T follicular helper cell (primary cell): ENCODE data around the gene FRMD4A.
"Not testable (repeated sequence)": the region's sequence is repeated elsewhere in the genome, so short reads cannot be mapped to it uniquely, and the experiment has no call there.

Experiments
- DNase-seq: peaks from one replicate; pipeline ENCODE4 v3.0.0-alpha.2; 2020; ENCODE audit warnings: low read depth

The FRMD4A gene

GRCh38 chr10:13882119-13882711 lies 448.5 kb downstream of the FRMD4A start:
- no peak for DNase-seq

DNA sequence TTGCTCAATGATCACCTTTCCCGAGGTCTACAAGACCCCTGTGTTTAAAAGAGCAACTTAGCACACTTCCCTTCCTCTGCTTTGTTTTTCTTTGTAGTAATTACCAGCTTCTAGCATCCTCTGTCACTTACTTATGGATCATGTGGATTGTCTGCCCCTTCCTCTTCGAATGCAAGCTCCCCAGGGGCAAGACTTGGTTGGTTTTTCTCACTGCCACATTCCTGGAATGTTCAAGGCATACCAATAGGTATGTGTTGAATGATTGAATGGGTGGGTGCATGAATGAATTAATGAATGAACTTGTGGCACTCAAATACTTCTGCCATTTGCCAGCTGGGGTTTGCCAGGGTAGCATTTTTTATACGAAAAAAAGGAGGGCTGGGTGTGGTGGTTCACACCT lies 450.0 kb downstream of the FRMD4A start:
- no peak for DNase-seq

DNA sequence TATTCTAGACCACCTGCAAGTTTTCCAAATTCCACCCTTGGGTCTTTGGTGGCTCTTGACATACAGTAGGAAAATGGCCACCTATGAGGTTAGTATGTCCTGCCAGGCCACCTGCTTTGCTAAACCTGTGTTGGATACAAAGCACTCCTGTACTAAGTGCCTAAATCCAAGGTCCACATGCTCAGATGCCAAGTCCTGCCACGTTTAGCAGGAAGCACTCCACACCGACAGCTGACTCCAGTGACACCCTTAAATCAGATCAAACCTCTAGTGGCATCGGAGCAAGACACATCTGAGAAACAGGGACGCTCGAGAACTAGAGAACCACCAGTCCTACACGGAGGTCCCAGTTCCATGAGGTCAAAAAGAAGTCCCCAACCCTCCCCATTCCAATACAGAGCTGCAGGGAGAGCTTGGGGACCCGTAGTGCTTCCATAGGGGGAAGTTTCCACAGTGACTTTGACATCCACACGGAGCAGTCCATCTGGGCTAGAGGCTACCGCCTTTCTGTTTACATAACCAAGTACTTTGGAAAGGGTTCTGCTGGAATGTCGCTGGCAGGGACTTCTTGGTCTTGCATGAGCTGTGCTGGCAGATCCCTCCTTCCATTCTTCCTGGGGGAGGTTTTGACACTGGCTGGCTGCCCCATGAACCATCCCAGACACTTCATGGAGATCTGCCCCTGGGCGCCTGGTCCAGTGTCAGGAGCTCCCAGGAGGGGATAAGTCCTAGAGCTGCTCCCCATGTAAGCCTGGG lies 453.4 kb downstream of the FRMD4A start:
- no peak for DNase-seq

GRCh38 chr10:13873196-13873595 lies 457.5 kb downstream of the FRMD4A start:
- no peak for DNase-seq

DNA sequence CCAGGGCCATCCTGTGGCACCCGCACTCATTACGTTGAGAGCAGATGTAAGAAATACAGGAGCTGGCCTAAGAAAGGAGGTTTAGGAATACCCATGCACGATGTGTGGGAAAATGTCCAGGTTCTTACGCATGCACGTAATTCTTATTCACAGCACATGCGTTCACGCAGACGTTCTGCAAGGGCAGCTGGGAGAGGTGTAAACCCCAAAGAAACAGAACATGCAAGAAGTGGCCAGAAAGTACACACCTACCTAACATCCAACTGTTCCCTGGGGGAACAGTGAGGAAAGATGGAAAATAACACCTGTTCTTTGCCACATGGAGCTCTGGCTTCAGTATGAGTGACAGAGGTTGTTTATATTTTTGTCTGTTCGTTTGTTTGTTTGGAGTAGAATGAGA lies 458.3 kb downstream of the FRMD4A start:
- no peak for DNase-seq

- no peak for DNase-seq
These were observed 458.9 kb downstream of the FRMD4A start for GRCh38 chr10:13871776-13872175.

DNA sequence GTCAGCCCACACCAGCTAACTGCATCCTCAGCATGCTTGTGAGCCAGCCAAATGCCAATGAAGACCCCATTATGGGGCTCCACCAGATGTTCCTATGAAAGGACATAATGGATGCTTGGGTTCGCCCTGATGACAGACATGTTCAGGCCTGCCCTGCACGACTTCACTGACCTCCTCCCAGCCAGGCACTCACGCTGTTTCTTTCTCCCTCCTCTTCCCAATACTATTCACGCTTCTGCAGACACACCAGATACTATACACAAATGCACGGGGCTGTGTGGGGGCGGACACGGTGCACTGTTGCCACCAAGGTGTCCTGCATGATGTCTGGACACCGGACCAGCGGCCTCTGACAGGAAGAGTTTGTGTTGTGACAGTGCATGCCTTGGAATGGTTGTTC lies 459.7 kb downstream of the FRMD4A start:
- DNase-seq, result no peak

GRCh38 chr10:13869295-13869664 lies 461.4 kb downstream of the FRMD4A start:
- no peak for DNase-seq

- DNase-seq, result no peak
These were observed 462.0 kb downstream of the FRMD4A start for GRCh38 chr10:13868528-13869294.

GRCh38 chr10:13867822-13868221 lies 462.9 kb downstream of the FRMD4A start:
- no peak for DNase-seq

DNA sequence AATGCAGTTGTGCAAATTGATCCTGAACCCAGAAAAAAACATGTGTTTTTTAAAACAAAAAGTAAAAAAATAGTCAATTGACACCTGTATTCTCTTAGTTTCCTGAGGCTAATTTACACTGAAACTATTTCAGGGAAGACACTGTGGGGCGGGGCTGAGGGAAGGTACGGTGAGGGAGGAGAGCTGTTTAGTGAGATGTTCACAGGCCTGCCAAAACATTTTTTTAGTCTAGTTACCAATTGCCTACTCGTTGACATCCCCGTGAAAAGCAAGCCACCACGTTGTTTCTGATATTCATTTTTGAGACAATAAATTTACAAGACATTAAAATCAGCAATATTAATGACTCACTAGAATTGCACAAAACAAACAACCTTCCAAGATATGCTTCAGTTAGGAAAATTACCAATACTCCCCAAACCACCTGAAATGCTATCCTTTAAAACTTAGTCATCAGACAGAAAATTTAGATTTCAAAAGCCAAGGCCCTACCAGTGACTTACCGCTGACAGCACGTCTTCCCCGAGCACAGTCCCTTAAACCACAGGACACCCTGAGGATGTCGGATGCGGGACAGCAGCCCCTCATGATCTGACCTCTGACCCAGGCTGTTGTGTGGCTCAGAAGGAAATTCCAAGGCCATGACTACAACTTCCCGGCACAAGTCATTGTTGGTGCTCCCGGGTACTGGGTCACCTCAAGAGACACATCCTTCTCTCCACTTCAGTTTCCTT lies 464.8 kb downstream of the FRMD4A start:
- no peak for DNase-seq

DNA sequence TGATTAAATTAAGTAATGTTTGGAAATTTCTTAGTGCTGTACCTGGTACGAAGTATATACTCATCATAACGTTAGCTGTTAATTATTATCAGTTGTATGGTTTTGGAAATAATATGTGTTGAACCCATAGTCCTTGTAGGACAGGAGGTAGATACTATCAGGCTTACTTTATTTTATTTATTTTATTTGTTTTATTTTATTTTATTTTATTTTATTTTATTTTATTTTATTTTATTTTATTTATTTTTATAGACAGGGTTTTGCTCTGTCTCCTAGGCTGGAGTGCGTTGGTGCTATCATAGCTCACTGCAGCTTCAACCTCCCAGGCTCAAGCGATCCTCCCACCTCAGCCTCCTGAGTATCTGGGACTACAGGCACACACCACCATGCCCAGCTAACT lies 465.5 kb downstream of the FRMD4A start:
- not testable (repeated sequence) for DNase-seq

DNA sequence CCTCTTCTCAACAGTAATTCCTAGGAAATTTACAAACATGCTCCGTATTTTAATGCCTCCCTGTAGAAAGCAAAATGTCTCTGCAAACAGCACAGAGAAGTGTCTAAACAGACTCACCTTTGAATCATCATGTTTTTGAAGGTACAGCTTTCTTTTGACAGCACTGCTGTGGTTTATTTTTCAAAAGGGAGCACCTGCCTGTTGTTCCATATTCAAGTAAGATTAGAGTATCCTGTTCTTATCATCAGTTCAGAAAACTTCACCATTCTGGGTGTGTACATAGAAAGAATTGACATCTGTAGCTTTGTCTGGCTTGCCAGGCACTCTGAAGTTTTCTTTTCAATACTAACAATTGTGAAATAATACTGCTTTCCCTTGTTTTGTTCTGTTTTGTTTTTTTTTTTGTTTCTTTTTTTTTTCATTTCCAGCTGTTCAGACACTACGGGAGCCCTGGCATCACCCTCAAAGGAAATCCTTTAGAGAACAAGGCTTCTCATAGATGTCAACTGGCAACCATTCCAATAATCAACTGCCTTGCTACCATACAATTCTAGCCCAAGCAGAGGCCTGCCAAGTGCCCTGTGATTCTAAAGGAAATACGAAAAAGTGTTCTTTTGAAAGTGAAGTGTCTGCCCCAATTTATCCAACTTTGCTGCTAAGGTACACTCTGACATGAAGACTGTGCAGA lies 468.0 kb downstream of the FRMD4A start:
- no peak for DNase-seq

- DNase-seq, result no peak
These were observed 469.8 kb downstream of the FRMD4A start for GRCh38 chr10:13860886-13861285.

DNA sequence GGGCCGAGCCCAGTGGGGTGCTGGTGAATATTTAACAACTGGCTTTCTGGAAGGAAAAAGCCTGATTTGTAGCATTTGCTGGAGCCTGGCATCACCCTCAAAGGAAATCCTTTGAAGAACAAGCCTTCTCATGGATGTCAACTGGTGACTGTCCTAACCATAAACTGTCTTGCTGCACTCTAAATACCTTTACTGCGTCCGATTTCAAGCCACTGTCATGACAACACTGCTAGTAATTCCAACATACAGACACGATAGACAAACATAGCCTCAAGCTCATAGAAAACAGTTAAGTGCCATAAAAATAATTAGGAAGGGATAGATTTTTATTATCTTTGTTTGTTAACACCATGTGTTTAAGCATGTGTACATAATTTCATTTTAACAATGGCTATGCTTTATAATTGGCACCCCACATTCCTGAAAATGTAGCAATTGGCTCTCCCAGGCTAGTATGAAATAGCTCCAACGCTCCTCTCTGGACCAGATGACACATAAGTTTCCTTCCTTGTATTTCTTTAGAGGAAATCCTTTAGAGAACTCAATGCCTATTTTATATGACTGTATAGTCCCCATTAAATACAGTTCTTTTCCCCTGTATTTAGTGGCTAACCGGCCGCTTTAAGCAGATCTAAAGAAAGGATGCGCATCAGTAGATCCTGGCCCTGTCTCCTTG lies 470.6 kb downstream of the FRMD4A start:
- no peak for DNase-seq

DNA sequence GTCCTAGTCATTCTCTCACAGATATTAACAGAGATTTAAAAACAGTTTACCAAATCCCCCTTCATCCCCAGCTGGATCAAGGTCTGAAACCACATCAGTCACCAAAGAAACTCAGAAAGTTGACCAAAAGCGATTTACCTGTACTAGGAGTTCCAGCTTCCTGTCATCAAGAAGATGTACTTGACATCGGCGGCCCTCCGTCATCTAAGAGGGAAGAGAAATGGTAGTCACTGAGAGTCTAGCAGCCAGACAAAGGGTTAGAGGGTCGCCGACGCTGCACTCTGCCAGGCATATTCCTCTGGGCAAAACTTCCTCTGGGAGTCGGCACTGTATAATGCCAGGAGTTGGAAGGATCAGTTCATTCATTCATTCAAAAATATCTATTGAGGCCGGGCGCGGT lies 472.0 kb downstream of the FRMD4A start:
- no peak for DNase-seq

GRCh38 chr10:13857451-13857850 lies 473.3 kb downstream of the FRMD4A start:
- no peak for DNase-seq

- no peak for DNase-seq
These were observed 476.9 kb downstream of the FRMD4A start for GRCh38 chr10:13853854-13854253.

DNA sequence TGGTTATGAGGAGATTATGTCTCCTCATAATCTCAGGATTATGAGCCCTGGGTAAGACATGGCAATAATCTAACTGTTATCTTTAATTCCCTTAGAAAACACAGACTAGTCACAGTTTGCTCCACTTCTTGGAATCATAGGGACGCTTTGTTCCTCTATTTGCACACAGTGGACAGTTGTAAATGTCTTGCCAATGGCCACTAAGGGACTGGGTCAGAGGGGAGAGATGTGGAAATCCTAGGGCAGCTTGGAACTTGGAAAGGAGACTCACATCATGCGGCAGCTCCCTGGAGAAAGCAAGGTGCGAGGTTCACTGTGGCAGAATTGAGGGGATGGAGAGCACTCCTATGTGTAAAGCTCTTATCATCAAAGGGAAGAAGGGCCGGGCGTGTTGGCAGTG lies 477.9 kb downstream of the FRMD4A start:
- DNase-seq, result no peak

DNA sequence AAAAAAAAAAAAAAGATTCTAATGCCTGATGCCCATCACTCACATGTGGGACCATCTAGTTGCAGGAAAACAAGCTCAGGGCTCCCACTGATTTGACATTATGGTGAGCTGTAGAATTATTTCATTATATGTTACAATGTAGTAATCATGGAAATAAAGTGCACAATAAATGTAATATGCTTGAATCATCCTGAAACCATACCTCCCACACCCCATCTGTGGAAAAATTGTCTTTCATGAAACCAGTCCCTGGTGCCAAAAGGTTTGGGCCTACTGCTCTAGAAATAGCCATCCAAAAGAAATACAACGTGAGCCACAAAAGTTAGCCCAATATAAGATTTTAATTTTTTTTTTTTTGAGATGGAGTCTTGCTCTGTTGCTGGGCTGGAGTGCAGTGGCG lies 478.8 kb downstream of the FRMD4A start:
- no peak for DNase-seq
